NCI-H748 (cell line): Measurements from ENCODE around the gene DUSP16.
"Not testable (repeated sequence)": the region's sequence is repeated elsewhere in the genome, so short reads cannot be mapped to it uniquely, and the experiment has no call there.

Source experiments
- DNase-seq: peaks from one replicate; lab custom pipeline; 2025; ENCODE audit not compliant: unreplicated experiment; lab: John Stamatoyannopoulos, UW

The DUSP16 gene

DNA sequence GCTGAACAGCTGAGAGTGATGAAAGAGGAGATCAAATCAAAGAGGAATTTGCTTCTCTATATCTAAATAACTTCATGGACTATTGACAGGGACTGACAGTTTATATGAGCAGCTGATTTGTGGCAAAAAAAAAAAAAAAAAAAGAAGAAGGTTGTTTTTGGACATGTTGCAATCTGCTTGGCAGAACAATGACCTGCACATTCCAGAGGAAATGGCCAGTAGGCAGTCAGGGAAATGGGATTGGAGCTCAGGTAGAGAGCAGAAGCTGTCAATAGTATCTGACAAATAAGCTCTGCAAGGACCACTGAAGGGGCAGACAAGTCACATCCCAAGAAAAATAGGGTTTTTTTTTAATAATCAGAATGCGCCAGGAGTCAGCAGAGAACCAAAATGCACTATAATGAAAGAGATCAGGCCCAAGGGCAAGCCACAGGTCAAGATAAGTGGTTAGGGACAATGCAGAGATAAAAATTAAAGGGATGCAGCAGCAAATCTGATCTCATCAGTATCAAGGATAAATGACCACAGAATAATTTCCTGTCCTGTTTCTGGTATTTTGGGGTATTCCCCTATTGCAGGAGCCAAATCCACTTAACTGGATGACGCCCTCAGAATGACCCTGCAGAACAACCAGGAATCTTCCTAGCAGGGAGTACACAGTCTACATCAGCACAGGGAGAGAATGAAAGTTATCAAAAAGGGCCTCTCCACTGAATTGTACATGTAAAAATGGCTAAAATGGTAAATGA lies 22.6 kb upstream of the DUSP16 start:
- no peak for DNase-seq

GRCh38 chr12:12583510-12584178 lies 21.0 kb upstream of the DUSP16 start:
- no peak for DNase-seq

- no peak for DNase-seq
These were observed 20.2 kb upstream of the DUSP16 start for GRCh38 chr12:12582895-12583303.

- DNase-seq = no peak
These were observed 19.7 kb upstream of the DUSP16 start for GRCh38 chr12:12582193-12582881.

- DNase-seq = not testable (repeated sequence)
These were observed 18.1 kb upstream of the DUSP16 start for GRCh38 chr12:12580716-12581115.

DNA sequence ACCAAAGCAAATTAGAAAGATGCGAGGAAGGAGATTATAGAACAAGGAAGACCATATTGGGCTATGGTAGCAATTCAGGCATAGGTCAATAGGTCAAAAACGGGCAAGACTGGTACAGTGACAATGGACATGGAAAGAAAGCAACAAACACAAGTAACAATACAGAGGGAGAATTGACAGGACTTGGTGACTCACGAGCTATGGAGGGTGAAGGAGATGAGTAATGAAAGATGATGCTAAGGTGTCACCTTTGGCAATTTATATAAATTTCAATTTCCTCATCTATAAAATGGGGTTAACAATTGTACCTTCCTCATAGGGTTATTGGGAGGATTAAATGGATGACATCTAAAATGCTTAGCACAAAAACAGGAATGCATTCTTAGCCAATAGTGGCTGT lies 15.1 kb upstream of the DUSP16 start:
- no peak for DNase-seq

DNA sequence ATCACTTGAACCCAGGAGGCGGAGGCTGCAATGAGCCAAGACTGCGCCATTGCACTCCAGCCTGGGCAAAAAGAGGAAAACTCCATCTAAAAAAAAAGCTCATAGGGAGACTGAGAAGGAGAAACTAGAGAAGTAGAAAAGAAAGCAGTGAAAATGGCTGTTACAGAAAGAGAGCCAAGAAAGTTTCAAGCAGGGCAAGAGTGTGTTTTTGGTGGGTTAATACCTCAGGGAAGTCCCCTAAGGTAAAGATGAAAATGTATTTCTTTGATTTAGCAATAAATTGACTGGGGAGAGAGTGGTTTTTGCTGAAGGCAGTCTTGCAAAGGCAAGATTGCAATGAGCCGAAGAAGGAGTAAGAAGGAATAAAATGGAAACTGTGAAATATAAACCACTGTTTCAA lies 10.0 kb upstream of the DUSP16 start:
- DNase-seq = no peak

GRCh38 chr12:12565971-12566370 lies 3.3 kb upstream of the DUSP16 start:
- not testable (repeated sequence) for DNase-seq

DNA sequence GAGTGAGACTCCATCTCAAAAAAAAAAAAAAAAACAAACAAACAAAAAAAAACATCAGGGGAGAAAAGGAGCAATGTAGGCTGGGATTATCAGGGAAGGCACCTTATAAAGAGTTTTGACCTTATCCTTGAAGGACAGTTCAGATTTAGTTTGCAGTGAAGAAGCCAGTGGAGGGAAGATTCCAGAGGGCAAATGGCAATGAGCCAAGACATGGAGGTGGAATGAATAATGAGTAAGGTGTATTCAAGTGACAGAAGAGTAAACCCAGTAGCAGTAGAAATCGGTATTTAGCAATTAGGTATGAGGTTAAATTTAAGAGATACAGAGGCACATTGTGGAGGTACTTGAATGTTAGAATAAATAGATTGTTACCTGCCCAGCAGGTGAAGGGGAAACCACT lies 2.2 kb upstream of the DUSP16 start:
- no peak for DNase-seq

- DNase-seq = peak; percentile 3
These were observed 746 bp upstream of the DUSP16 start for GRCh38 chr12:12563290-12563928.

- peak; percentile 35 for DNase-seq
These were observed 613 bp downstream of the DUSP16 start for GRCh38 chr12:12562016-12562483.

DNA sequence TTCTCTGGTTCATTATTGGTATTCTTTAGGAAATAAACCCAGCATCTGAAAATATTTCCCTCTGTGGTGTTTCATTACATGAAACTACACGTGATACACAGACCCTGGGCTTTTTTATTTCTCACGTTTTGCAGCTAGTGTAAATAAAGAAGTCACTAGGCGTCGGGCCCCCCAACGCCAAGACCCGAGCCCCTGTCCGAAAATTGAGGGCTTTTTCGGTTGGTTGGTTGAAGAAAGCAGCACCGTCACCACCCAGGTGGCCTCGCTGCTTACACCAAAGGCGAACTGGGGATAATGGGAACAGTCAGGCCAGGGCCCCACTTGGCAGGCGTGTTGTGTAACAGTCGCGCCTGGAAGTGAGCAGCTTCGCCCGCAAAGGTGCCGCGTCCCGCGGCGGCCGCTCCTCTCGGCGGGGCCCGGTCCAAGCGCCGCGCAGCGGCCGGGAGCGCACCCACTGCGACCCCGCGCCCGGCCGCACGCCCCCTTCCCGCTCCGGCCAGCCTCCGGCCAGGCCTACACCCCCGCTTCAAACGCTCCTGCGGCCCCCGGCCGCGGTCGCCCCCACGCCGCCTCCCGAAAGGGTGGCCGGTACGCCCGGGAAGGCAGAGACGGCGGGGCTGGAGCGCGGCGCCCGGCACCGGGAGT lies 1.2 kb downstream of the DUSP16 start:
- peak; percentile 57 for DNase-seq

DNA sequence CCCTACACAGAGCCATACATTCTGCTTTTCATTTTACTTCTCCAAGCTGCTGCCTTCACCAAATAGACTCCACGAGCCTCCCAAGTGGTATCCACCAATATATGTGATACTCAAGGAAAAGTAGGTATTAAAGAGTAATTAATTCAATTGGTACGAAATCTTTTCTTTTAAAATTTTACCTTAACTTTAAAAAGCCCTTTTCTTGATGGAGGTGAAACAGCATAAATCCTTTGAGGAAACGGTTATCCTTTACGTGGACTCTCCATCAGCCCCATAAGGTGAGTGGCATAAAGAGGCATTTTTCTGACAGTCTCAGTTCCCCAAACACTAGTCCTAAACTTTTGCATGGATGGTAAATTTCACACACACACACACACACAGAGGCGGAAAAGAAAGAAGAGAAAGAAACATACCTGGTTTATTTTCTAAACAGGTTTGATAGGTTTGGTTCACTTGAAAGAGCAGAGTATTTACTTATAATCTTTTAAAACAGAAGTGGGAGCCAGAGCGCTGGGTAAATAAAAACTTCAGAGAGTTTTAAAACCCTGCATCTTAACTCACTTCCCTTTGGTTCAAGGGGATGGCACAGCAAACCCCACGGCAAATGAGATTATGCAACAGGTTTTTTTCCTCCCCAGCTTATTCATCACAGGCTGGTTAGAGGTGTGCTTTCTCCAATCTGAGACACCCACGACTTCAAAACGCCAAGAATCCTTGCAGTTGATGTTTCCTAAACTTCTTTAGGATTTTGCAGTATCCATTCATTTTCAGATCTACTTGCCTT lies 1.9 kb downstream of the DUSP16 start:
- peak; percentile 39 for DNase-seq

DNA sequence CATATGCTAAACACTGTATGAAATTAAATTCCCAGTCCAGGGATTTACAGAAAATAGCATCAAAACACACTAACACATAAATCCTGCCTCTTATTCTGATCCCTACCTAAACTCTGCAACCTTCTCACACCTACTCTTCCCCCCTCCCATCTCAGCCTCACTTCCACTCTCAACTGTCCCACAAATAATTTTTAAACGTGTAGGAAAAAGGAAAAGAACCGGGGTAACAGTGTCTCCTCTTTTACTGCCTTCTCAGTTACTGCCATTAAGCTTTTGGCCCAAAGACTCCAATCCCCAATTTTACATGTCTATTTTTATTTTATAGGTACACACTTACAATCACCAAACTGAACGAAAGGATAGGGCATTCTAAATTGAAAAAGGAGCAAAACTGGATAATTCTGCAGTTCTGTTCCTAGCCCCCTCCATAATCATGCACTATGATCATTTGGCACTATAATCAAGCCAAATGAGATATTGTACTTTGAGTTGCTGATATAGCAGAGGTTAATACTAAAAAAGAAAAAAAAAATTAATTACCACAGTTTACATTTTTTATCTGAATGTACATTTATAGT lies 2.9 kb downstream of the DUSP16 start:
- DNase-seq = no peak

- no peak for DNase-seq
These were observed 4.4 kb downstream of the DUSP16 start for GRCh38 chr12:12558291-12558690.

DNA sequence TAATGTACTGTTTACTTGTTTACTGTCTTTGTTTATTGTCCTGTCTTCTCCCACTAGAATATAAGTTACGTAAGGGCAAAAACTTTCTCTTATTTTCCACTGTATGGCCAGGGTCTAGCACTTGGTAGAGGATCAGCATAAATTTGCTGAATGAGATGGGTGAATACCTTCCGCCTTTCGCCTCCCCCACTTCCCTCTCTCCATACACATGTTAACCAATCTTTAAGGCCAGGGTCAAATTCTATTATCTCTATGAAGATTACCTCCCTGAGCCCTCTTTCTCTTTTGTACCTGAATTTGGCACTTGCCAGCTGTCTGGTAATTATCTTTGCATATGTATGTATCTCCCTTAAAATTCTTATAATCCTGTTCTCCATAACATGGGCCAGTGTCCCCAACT lies 4.9 kb downstream of the DUSP16 start:
- no peak for DNase-seq

GRCh38 chr12:12555656-12556055 lies 7.0 kb downstream of the DUSP16 start:
- no peak for DNase-seq

DNA sequence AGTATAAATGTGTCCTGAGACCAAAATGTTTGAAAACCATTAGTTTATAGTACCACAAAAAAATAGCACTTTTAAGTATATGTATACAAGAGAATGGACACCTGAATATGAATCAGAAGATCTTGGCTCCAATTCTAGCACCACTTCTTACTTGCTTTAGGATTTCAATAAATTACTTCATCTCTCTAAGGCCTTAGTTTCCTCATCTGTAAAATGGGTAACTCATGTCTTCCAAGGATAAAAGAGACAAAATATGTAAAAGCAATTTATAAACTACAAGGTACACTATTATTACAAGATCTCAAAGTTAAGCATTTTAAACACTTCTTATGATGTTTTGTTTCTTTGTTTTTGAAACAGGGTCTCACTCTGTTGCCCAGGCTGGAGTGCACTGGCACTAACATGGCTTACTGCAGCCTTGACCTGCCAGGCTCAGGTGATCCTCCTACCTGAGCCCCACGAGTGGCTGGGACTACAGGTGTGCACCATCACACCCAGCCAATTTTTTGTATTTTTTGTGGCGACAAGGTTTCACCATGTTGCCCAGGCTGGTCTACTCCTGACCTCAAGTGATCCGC lies 9.4 kb downstream of the DUSP16 start:
- no peak for DNase-seq

DNA sequence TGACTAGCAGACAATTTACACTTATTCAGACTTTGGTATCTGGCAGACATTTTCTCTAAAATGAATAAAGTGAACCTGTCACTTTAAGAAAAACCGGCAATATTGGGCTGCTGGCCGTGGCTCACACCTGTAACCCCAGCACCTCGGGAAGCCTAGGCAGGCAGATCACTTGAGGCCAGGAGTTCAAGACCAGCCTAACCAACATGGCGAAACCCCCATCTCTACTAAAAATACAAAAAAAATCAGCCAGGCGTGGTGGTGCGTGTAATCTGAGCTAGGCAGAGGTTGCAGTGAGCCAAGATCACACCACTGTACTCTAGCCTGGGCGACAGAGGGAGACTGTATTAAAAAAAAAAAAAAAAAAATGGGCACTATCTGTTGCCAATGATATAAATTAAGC lies 11.5 kb downstream of the DUSP16 start:
- DNase-seq = no peak

GRCh38 chr12:12550277-12550676 lies 12.4 kb downstream of the DUSP16 start:
- DNase-seq = no peak
